HL-60 (cell line): ENCODE measurements around the gene GAK.

Source experiments
- CTCF ChIP-seq: IDR thresholded peaks from one replicate; pipeline ENCODE4 v1.5.1; 2011; ENCODE audit warnings: low read length, control low read depth, inconsistent platforms; ENCODE audit not compliant: insufficient read depth
- POLR2AphosphoS5 ChIP-seq: IDR thresholded peaks from 2 replicates; pipeline ENCODE4 v1.6.1; 2012; ENCODE audit warnings: low read depth

- no peak for TF ChIP-seq CTCF
- no peak for TF ChIP-seq POLR2AphosphoS5
These were observed 82.5 kb downstream of the GAK start for GRCh38 chr4:849478-850175.
